CD14-positive monocyte (primary cell): ENCODE measurements around the gene ZNF169. TPM values are rescaled to one million over a fixed set of nuclear protein-coding genes. Genes with fewer than 3 reads are reported as not detected.

Source experiments
- polyA plus RNA-seq, 3 donors: library from polyadenylated mRNA; depleted of rRNA in 1 of 3; unstranded in 2 of 3; stranded (reverse) in 1 of 3; fragments of 300-500 nt in 2 of 3; fragments of >200 nt in 1 of 3; fragmentation: Illumina TruSeq in 2 of 3; gene quantifications; 1 replicate in 2 of 3; 2 replicates in 1 of 3; pipeline ENCODE4 v1.2.3, GENCODE V29; 2012 to 2021

Gene ZNF169
- polyA plus RNA-seq, 3 donors = 0.90 to 16.5 (median 1.1) TPM

Other genes with a start within 250 kb of the ZNF169 start
- gene PTPDC1, start 174.8 kb upstream of the ZNF169 start, polyA plus RNA-seq = 1 to 10 TPM in 1 of 3 donors, under 1 TPM in 2; 0.32 to 1.5 (median 0.95) TPM
- gene NUTM2F, start 69.3 kb downstream of the ZNF169 start, polyA plus RNA-seq = not detected